ENCODE data around the gene ITGAE. TPM values are rescaled to one million over a fixed set of nuclear protein-coding genes. Genes with fewer than 3 reads are reported as not detected.

Gene ITGAE
- total and polyA plus RNA-seq, 10 of the 15 experiments (the other 5 are each of a cell fraction or from before 2014, with no cell fraction given) = 13.1 to 161 (median 34.8) TPM

- TF ChIP-seq JUNB (IDR thresholded peaks at IDR 0.05) = peak; percentile 79
- no peak for TF ChIP-seq RAD21 (IDR thresholded peaks at IDR 0.05; ENCODE audit: insufficient read depth, low read depth, low read length)
- TF ChIP-seq BHLHE40 (IDR thresholded peaks at IDR 0.05; ENCODE audit: borderline replicate concordance in 1 of 2, low read depth in 2 of 2, low read length in 1 of 2) = peak in 1 of 2 experiments; percentile 48; a peak in 1 of 4 replicates
- TF ChIP-seq ZNF622 (IDR thresholded peaks at IDR 0.05) = no peak
- no peak for TF ChIP-seq TCF12 (IDR thresholded peaks at IDR 0.05; ENCODE audit: low read depth, low read length)
- no peak for TF ChIP-seq RFX5 (IDR thresholded peaks at IDR 0.05; ENCODE audit: low read depth, low read length)
- TF ChIP-seq ATF7 (IDR thresholded peaks at IDR 0.05; ENCODE audit: low read depth) = peak; percentile 73
- TF ChIP-seq PKNOX1 (IDR thresholded peaks at IDR 0.05) = 0 out of 2 replicates have a peak, but pooled peaks have one; percentile 24
Observed at GRCh38 chr17:3804503-3804931, 3.5 kb upstream of the ITGAE start (continued).

- H3K27me3 ChIP-seq (replicated peaks in 1 of 2; ENCODE audit: control insufficient read depth in 2 of 2, insufficient read depth in 2 of 2, low read length in 1 of 2) = no peaks in the 10 kb centered on the region
- ATAC-seq (no peak), DNase-seq (ENCODE audit: low read depth, low spot score) (no peak), FAIRE-seq (no peak)
- H3K36me3 ChIP-seq (ENCODE audit: control insufficient read depth in 2 of 2, insufficient read depth in 2 of 2, low read length in 1 of 2) = no peaks in the 10 kb centered on the region; a peak in 1 of 4 replicates
- no peak overlapping the region for H3K9ac ChIP-seq (ENCODE audit: control insufficient read depth, insufficient read depth, low read length)
- in situ Hi-C loops (cut with MboI) (no loop called here), intact Hi-C loops (cut with micrococcal nuclease; ENCODE audit: unreplicated experiment) (no loop called here)
- no peaks in the 10 kb centered on the region for H3K79me2 ChIP-seq (ENCODE audit: control insufficient read depth, insufficient read depth, low read length)
- no peak overlapping the region for H3K4me3 ChIP-seq
- H3K9me3 ChIP-seq (replicated peaks; ENCODE audit: control insufficient read depth, insufficient read depth, low read length) = no peaks in the 10 kb centered on the region
- BruUV-seq (replicated peaks) = no TSS peak
- H3K4me1 ChIP-seq (ENCODE audit: control insufficient read depth, insufficient read depth, low read length) = peaks cover 31% of the 10 kb centered on the region
- POLR2A ChIA-PET = no interaction called here
- SMC1A ChIA-PET (ENCODE audit: uncharacterized antibody, unreplicated experiment) = interaction anchor here (1.1 to 3.9 kb wide), 5 partner anchors 13 to 66 kb away, joined by 3 to 22 read pairs (median 5); no protein-coding TSS in a partner anchor
- 97% methylated on average over 5 of the region's 5 CpGs for WGBS (ENCODE audit: insufficient coverage, insufficient replicate concordance, low lambda C conversion rate, missing lambda C conversion rate)
- RAD21 ChIA-PET (ENCODE audit: unreplicated experiment) = interaction anchor here (1.3 to 2.3 kb wide), 2 partner anchors 24 to 65 kb away, joined by 3 to 20 read pairs; no protein-coding TSS in a partner anchor
- H4K20me1 ChIP-seq (ENCODE audit: control insufficient read depth, insufficient read depth) = no peaks in the 10 kb centered on the region
- no peak overlapping the region for H3K4me2 ChIP-seq (ENCODE audit: control insufficient read depth, insufficient read depth)
- CTCF ChIA-PET = interaction anchor here (1.5 to 3.9 kb wide), 4 partner anchors 25 to 159 kb away, joined by 3 to 32 read pairs (median 10); no protein-coding TSS in a partner anchor
- H3K27ac ChIP-seq (ENCODE audit: control insufficient read depth, insufficient read depth) = no peak overlapping the region
- H2AFZ ChIP-seq (ENCODE audit: control insufficient read depth, low read depth, low read length) = no peak overlapping the region
- TF ChIP-seq ETV6 (conservative IDR thresholded peaks at IDR 0.05 in 1 of 2, IDR thresholded peaks at IDR 0.05 in 1 of 2; ENCODE audit: borderline replicate concordance in 1 of 2, low read depth in 1 of 2) = no peak
- TF ChIP-seq HDAC2 (IDR thresholded peaks at IDR 0.05) = no peak
- TF ChIP-seq RFX5 (IDR thresholded peaks at IDR 0.05; ENCODE audit: low read depth, low read length) = no peak
- no peak for TF ChIP-seq FOXM1 (IDR thresholded peaks at IDR 0.05; ENCODE audit: low read depth, low read length)
- no peak for TF ChIP-seq CUX1 (IDR thresholded peaks at IDR 0.05; ENCODE audit: insufficient replicate concordance, low read depth, low read length)
- no peak for TF ChIP-seq MEF2A (IDR thresholded peaks at IDR 0.05; ENCODE audit: insufficient read depth, low read depth, low read length)
- TF ChIP-seq ASH2L (IDR thresholded peaks at IDR 0.05; ENCODE audit: borderline replicate concordance, low read depth) = no peak
- no peak for TF ChIP-seq TCF7 (IDR thresholded peaks at IDR 0.05; ENCODE audit: borderline replicate concordance)
- TF ChIP-seq ELK1 (IDR thresholded peaks at IDR 0.05; ENCODE audit: low read depth, low read length) = no peak
Observed at GRCh38 chr17:3803308-3803640, 2.3 kb upstream of the ITGAE start.

All from GM12878 (cell line).